Adipocyte (in vitro differentiated cells): ENCODE results near the gene GRAMD4.

ENCODE experiments used
- DNase-seq: peaks from one replicate; pipeline ENCODE4 v3.0.0-alpha.2; 2015; ENCODE audit warnings: low read depth
- H3K27me3 ChIP-seq: replicated peaks from 2 replicates; pipeline ENCODE4 v1.7.0; 2013; ENCODE audit warnings: mild to moderate bottlenecking, low read length, moderate library complexity; ENCODE audit not compliant: control insufficient read depth, insufficient read depth
- H3K36me3 ChIP-seq: 2 replicates; pipeline ENCODE4 v1.7.0; 2013; ENCODE audit warnings: low read length, mild to moderate bottlenecking, moderate library complexity; ENCODE audit not compliant: control insufficient read depth, insufficient read depth, severe bottlenecking
- H3K4me1 ChIP-seq: 2 replicates; pipeline ENCODE4 v1.7.0; 2013; ENCODE audit warnings: mild to moderate bottlenecking, low read length, moderate library complexity; ENCODE audit not compliant: control insufficient read depth, insufficient read depth
- H3K4me3 ChIP-seq: 2 replicates; pipeline ENCODE4 v1.7.0; 2013; ENCODE audit warnings: mild to moderate bottlenecking, low read length, moderate library complexity
- H3K9ac ChIP-seq: 2 replicates; pipeline ENCODE4 v1.7.0; 2013; ENCODE audit warnings: mild to moderate bottlenecking, low read length, moderate library complexity
- H3K9me3 ChIP-seq: 2 replicates; pipeline ENCODE4 v1.7.0; 2013; ENCODE audit warnings: mild to moderate bottlenecking, low read length, moderate library complexity; ENCODE audit not compliant: control insufficient read depth

Gene GRAMD4

GRCh38 chr22:46592390-46592872 is 27.8 kb upstream of the GRAMD4 start:
- Histone ChIP-seq H3K36me3 (no peaks in the 10 kb centered on the region), H3K4me1 (peaks cover 34% of the 10 kb centered on the region), H3K9ac (peak overlapping the region; percentile 66), H3K27me3 (no peaks in the 10 kb centered on the region), H3K4me3 (peak overlapping the region; percentile 72), H3K9me3 (no peaks in the 10 kb centered on the region)
- no peak for DNase-seq

DNA sequence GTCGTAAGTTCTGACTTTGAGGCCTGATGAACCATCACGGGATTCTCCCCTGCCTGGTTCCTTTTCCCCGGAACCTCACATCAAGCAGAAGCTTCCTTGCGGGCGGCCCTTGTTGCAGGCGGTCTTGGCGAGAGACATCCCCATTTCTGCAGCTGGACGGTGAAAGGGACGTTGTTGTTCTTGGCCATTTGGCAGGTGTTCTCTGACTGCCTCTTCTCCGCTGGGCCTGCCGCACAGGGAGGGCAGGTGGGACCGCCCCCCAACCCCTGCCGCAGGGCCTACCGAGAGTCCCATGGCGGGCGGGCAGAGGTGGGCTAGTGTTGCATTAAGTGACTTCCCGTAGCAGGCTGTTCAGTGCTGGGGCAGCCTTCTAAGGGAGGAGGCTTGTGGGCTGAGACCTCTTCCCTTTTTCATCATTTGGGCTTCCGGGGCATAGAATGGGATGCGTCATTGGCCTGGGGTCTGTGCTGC is 26.9 kb upstream of the GRAMD4 start:
- no peaks in the 10 kb centered on the region for H3K36me3 ChIP-seq
- DNase-seq = no peak
- H3K27me3 ChIP-seq = no peaks in the 10 kb centered on the region
- H3K9me3 ChIP-seq = no peaks in the 10 kb centered on the region
- H3K4me3 ChIP-seq = no peak overlapping the region
- peaks cover 34% of the 10 kb centered on the region for H3K4me1 ChIP-seq
- H3K9ac ChIP-seq = peak overlapping the region; percentile 66

- peaks cover 42% of the 10 kb centered on the region for H3K4me1 ChIP-seq
- no peaks in the 10 kb centered on the region for H3K36me3 ChIP-seq
- H3K9me3 ChIP-seq = no peaks in the 10 kb centered on the region
- no peaks in the 10 kb centered on the region for H3K27me3 ChIP-seq
- H3K4me3 ChIP-seq = no peak overlapping the region
- no peak overlapping the region for H3K9ac ChIP-seq
- DNase-seq = no peak
Observed at GRCh38 chr22:46593996-46594946, 25.9 kb upstream of the GRAMD4 start.

GRCh38 chr22:46594947-46595298 is 25.3 kb upstream of the GRAMD4 start:
- peaks cover 42% of the 10 kb centered on the region for H3K4me1 ChIP-seq
- H3K4me3 ChIP-seq = no peak overlapping the region
- no peak for DNase-seq
- H3K9me3 ChIP-seq = no peaks in the 10 kb centered on the region
- H3K27me3 ChIP-seq = no peaks in the 10 kb centered on the region
- no peak overlapping the region for H3K9ac ChIP-seq
- no peaks in the 10 kb centered on the region for H3K36me3 ChIP-seq

DNA sequence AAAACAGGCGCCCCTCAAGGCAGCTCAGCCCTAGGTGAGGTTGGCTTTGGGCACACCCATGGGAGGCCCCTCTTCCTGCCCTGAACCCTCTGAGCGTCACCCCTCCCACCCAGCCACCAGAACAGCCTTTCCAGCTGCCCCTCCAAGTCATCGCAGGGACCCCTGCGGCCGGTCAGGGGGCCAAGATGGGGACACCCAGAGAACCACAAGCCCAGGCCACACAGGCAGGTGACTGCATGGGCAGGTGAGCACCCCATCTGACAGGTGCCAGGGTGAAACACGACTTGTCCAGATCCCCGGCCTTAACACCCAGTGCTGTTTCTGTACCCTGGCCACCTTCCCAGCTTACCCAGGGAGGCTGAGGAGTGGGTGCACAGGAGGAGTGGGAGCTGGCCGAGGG is 24.6 kb upstream of the GRAMD4 start:
- no peak overlapping the region for H3K4me3 ChIP-seq
- no peaks in the 10 kb centered on the region for H3K36me3 ChIP-seq
- DNase-seq = no peak
- no peaks in the 10 kb centered on the region for H3K27me3 ChIP-seq
- no peaks in the 10 kb centered on the region for H3K9me3 ChIP-seq
- H3K4me1 ChIP-seq = peaks cover 42% of the 10 kb centered on the region
- peak overlapping the region; percentile 5 for H3K9ac ChIP-seq

GRCh38 chr22:46596032-46596441 is 24.1 kb upstream of the GRAMD4 start:
- no peak for DNase-seq
- Histone ChIP-seq H3K4me3 (no peak overlapping the region), H3K36me3 (no peaks in the 10 kb centered on the region), H3K4me1 (peaks cover 42% of the 10 kb centered on the region), H3K9me3 (no peaks in the 10 kb centered on the region), H3K27me3 (no peaks in the 10 kb centered on the region), H3K9ac (peak overlapping the region; percentile 18)

- Histone ChIP-seq H3K36me3 (no peaks in the 10 kb centered on the region), H3K27me3 (no peaks in the 10 kb centered on the region), H3K4me1 (peaks cover 42% of the 10 kb centered on the region), H3K4me3 (no peak overlapping the region), H3K9ac (peak overlapping the region; percentile 18), H3K9me3 (no peaks in the 10 kb centered on the region)
- no peak for DNase-seq
Observed at GRCh38 chr22:46596819-46597218, 23.4 kb upstream of the GRAMD4 start.

DNA sequence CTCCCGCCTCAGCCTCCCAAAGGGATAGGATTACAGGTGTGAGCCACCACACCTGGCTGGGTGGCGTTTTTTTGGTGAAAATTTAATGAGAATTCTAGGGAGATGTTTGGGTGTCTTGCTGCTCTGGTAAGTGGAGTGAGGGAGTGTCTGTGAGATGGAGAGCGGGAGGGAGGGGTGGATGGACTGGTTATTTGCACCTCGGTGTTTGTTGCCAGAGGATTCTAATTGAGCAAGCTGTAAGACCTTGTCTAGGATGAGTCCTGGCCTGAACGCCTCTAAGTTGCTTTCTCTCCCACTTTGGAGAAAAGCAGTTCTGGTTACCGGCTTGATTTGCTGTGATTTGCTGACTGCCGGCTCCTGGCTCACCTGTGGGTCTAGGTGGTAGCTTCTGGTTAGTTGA is 22.0 kb upstream of the GRAMD4 start:
- no peak for DNase-seq
- Histone ChIP-seq H3K9me3 (no peaks in the 10 kb centered on the region), H3K4me3 (no peak overlapping the region), H3K9ac (no peak overlapping the region), H3K27me3 (no peaks in the 10 kb centered on the region), H3K4me1 (peaks cover 28% of the 10 kb centered on the region), H3K36me3 (no peaks in the 10 kb centered on the region)

- H3K9me3 ChIP-seq = no peaks in the 10 kb centered on the region
- H3K36me3 ChIP-seq = no peaks in the 10 kb centered on the region
- no peak overlapping the region for H3K9ac ChIP-seq
- peaks cover 27% of the 10 kb centered on the region for H3K4me1 ChIP-seq
- H3K4me3 ChIP-seq = peak overlapping the region; percentile 26
- no peaks in the 10 kb centered on the region for H3K27me3 ChIP-seq
- DNase-seq = no peak
Observed at GRCh38 chr22:46598737-46599424, 21.3 kb upstream of the GRAMD4 start.

DNA sequence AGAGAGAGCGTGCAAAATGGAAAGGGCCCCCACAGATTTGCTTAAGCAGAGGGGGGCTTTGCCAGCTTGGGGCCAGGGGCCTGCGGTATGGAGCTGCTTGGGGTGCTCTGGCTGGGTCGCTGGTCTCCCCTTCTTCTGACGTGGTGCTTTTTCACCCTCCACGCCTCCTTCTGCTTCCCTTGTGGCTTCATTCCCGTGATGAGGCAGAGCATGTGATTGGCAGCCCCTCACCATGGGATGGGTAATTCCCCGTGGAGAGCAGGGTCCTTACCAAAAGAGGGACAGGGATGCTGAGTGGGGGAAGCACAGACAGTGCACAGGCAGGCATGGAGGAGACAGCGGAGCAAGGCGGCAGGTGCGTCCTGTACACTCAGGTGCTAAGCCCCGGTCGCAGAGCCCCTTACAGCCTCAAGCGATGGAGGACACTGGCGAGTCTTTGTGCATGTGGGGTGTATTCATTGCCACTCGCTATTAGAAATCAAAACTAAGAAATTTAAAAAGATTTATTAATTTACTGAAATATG is 19.9 kb upstream of the GRAMD4 start:
- Histone ChIP-seq H3K27me3 (no peaks in the 10 kb centered on the region), H3K9me3 (no peaks in the 10 kb centered on the region), H3K4me1 (peaks cover 25% of the 10 kb centered on the region), H3K36me3 (no peaks in the 10 kb centered on the region), H3K9ac (no peak overlapping the region), H3K4me3 (no peak overlapping the region)
- no peak for DNase-seq

DNA sequence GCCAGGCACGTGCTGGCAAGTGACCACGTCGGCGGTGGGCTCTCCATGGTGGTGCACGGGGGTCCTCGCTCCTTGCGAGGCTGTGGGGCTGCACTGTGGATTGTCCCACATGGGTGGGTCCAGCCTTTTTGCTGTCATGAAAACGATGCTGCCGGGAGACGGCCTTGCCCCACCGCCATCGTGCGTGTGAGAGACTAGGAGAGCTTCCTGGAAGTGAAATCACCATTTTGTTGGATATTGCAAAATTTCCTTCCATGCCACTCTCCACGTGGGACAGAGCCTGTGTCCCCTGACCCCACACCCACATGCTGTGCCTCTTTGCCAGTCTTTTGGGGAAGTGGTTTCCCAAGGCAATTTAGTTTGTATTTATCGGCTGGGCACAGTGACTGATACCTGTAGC is 18.2 kb upstream of the GRAMD4 start:
- no peak for DNase-seq
- no peak overlapping the region for H3K4me3 ChIP-seq
- H3K9me3 ChIP-seq = no peaks in the 10 kb centered on the region

More for the DNA sequence above, 18.2 kb upstream of the GRAMD4 start:
- Histone ChIP-seq H3K36me3 (no peaks in the 10 kb centered on the region), H3K9ac (no peak overlapping the region), H3K27me3 (no peaks in the 10 kb centered on the region), H3K4me1 (peaks cover 8% of the 10 kb centered on the region)
